Panc1 (cell line): ENCODE measurements around the gene PPM1L.

ENCODE experiments used
- POLR2AphosphoS5 ChIP-seq: IDR thresholded peaks from 2 replicates; pipeline ENCODE4 v1.6.1; 2012; ENCODE audit warnings: mild to moderate bottlenecking, low read depth, low read length, moderate library complexity
- TCF7L2 ChIP-seq: IDR thresholded peaks from 2 replicates; pipeline ENCODE4 v1.6.1; 2011; ENCODE audit warnings: mild to moderate bottlenecking, low read depth, low read length, inconsistent platforms
- TF ChIP-seq, protein P1 (sequence below): fragments of 450-650 bp; IDR thresholded peaks from 2 replicates; pipeline ENCODE4 v1.5.1; 2017; ENCODE audit warnings: mild to moderate bottlenecking

DNA sequence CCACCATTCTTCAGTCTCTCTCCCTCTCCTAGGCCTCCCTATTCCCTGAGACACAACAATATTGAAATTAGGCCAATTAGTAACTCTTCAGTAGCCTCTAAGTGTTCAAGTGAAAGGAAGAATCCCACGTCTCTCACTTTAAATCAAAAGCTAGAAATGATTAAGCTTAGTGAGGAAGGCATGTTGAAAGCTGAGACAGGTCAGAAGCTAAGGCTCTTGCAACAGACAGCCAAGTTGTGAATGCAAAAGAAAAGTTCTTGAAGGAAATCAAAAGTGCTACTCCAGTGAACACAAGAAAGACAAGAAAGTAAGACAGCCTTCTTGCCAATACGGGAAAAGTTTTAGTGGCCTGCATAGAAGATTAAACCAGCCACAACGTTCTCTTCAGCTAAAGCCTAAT lies 41.3 kb downstream of the PPM1L start:
- TF ChIP-seq, protein P1, sequence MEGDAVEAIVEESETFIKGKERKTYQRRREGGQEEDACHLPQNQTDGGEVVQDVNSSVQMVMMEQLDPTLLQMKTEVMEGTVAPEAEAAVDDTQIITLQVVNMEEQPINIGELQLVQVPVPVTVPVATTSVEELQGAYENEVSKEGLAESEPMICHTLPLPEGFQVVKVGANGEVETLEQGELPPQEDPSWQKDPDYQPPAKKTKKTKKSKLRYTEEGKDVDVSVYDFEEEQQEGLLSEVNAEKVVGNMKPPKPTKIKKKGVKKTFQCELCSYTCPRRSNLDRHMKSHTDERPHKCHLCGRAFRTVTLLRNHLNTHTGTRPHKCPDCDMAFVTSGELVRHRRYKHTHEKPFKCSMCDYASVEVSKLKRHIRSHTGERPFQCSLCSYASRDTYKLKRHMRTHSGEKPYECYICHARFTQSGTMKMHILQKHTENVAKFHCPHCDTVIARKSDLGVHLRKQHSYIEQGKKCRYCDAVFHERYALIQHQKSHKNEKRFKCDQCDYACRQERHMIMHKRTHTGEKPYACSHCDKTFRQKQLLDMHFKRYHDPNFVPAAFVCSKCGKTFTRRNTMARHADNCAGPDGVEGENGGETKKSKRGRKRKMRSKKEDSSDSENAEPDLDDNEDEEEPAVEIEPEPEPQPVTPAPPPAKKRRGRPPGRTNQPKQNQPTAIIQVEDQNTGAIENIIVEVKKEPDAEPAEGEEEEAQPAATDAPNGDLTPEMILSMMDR = no peak
- TF ChIP-seq TCF7L2 = no peak
- no peak for TF ChIP-seq POLR2AphosphoS5
